NCI-H146 treated with DMSO at 0.1 percent for 48 hours (cell line): ENCODE measurements around the gene TRAF3IP3.

Experiments used
- DNase-seq: peaks from one replicate; lab custom pipeline; 2025; ENCODE audit not compliant: unreplicated experiment; lab: John Stamatoyannopoulos, UW

Gene TRAF3IP3

DNA sequence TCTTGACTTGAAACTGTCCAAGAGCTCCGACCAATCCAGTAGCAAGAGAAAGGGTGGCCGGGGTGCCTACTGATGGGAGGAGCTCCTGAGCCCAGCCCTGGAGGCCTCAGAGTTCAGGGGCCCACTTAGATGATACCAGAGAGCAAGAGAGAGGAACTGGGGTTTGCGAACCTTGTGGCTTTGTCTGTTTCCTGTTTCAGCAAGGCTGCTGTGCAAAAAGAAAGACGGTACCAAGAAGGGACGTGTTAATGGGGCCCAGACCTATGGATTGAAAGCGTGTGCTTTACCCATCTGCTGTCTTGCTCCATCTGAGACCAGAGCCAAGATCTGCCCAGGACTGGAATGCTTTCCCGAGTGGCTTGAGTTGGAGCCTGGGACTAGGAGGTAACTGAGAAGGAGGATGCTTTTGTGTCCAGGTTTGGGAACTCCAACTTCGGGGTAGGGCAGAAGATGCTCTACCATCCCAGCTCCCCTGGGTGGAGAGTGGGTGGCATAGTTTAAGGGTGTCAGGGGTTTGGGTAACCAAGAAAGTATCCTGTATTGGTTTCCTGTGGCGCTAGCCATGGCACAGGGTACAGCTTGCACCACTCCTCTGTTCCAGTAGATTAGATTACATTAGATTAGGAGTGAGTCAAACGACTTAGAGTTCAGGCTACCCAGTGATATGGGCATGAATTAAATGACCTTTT is at the start of gene TRAF3IP3:
TSS of gene TRAF3IP3 (plus strand) at position 128 of the 689 bp plus-strand sequence. CDS start 3,987 bp downstream, outside the sequence.
- DNase-seq: no peak

- no peak for DNase-seq
Observed at GRCh38 chr1:209706622-209707021, 49.2 kb upstream of the TRAF3IP3 start.

DNA sequence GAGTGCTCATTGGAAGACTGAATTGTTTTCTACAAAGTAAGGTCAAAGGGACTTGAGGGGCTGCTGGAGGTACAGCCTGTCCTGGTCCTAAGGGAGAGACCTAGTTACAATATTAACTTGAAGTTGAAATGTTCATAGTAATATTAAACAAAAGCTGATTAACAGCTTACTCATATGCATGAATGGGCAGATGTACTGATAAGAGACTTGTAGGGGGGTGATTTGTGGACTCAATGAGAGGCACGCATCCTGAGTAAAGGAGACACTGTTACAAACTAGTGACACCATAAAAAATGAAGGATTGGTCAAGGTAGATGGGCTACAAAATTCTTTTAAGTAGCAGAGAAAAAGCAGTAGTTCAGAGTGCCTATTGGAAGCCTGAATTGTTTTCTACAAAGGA is 48.5 kb upstream of the TRAF3IP3 start:
- DNase-seq: no peak

GRCh38 chr1:209708297-209708696 is 47.6 kb upstream of the TRAF3IP3 start:
- no peak for DNase-seq

DNA sequence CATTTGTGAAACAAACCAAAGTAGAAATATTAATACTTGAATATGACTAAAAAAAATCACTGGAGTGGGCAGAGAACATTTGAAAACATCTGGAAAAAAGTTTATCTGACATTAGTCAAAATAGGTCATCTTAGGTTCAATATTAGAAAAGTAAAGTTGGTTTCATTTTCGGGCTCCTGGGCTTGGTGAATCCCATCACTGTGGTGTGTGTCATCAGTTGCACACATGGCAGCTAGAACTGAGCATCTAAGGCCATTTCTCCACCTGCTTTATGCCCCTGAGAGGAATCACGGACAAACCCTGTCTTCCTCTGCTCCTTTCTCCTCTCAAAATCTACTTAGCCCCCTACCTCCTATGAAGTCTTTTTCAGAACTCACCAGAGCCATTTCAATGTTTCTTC is 45.8 kb upstream of the TRAF3IP3 start:
- no peak for DNase-seq

DNA sequence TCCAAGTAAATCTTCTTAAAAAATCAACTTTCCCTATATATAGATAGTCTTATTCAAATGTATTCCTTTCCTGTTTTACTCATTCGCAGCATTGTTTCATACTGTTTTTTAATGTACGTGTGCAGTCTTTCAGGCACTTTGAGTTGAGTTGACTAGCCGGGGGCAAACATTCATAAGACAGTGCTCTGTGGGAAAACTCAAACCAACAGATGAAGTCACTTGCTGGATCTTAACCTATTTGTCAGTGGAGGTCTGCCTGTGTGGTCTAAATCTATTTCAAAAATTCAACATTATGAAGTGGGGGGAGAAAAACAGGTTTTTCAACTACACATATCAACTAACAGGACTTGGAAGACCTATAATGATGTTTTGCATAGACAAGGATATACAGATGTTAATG is 45.0 kb upstream of the TRAF3IP3 start:
- no peak for DNase-seq

GRCh38 chr1:209714338-209714737 is 41.5 kb upstream of the TRAF3IP3 start:
- no peak for DNase-seq

GRCh38 chr1:209715314-209715713 is 40.5 kb upstream of the TRAF3IP3 start:
- DNase-seq: no peak

GRCh38 chr1:209717818-209718217 is 38.0 kb upstream of the TRAF3IP3 start:
- DNase-seq: no peak

DNA sequence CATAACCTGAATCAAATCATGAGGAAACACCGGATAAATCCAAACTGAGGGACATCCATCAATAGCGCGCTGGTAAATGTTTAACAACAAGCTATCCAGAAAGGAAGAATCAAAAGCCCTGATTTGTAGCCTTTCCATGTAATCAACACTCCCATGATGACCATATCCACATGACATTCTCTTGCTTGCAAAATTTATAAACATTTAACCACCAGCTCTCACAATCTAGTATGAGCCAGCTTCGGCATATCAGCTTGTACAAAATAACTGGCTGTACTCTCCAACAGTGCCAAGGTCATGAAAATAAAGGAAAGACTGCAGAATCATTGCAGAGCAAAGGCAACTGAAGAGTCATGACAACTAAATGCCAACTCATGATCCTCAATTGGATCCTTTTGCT is 35.5 kb upstream of the TRAF3IP3 start:
- no peak for DNase-seq

- no peak for DNase-seq
Observed at GRCh38 chr1:209720826-209721225, 35.0 kb upstream of the TRAF3IP3 start.

DNA sequence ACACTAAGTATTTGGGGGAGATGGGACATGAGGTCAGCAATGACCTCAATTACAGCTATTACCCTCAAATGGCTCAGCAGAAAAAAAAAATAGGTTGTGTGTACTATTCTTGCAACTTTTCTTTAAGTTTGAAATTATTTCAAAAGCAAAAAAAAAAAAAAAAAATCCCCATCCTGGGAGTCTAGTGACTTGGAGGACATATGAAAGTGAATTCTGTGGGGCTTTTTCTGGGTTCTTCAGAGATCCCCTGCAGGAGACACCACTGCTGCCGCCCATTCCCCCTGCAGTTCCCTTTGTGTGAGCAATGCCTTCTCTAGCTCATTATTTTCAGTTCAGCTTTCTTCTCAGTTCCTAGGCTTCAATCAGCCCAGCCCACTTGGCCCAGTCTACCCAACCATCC is 34.5 kb upstream of the TRAF3IP3 start:
- no peak for DNase-seq

- no peak for DNase-seq
Observed at GRCh38 chr1:209723265-209723664, 32.6 kb upstream of the TRAF3IP3 start.

- no peak for DNase-seq
Observed at GRCh38 chr1:209723756-209724693, 31.8 kb upstream of the TRAF3IP3 start.

DNA sequence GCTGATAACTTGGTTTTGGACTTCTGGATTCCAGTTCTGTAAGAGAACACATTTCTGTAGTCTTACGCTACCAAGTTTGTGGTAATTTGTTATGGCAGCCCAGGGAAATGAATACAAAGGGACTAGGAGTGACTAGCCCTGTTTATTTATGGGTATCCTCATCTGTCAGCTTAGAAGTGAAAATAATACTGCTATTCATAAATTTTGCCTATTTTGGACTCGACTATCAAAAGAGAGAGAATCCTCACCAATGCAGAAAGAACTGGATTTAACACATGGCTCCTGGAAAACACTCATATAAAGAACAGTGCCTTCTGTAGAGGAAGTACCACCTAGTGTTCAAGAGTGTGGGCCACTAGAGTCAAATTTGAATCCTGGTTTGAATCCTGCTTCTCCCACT is 28.6 kb upstream of the TRAF3IP3 start:
- no peak for DNase-seq

DNA sequence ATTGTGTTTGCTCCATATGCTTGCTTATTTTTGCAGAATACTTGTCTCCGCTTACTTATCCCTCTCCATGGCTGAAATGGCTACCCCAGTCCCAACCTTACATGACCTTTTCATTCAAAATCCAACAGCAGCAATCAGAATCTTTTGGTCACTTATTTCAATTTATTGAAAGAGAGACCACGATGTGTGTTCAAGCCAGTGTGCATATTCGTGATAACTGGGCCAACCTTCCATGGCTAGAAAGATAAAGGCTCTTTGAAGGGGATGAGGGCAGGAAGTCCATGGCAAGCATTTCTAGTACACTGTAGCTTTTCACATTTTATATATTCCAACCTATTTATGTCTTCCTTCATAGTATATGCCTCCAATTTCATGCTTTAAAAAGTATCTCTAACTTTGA is 28.1 kb upstream of the TRAF3IP3 start:
- no peak for DNase-seq

GRCh38 chr1:209728466-209728865 is 27.4 kb upstream of the TRAF3IP3 start:
- no peak for DNase-seq

GRCh38 chr1:209729436-209729835 is 26.4 kb upstream of the TRAF3IP3 start:
- no peak for DNase-seq

- DNase-seq: no peak
Observed at GRCh38 chr1:209732725-209733124, 23.1 kb upstream of the TRAF3IP3 start.

DNA sequence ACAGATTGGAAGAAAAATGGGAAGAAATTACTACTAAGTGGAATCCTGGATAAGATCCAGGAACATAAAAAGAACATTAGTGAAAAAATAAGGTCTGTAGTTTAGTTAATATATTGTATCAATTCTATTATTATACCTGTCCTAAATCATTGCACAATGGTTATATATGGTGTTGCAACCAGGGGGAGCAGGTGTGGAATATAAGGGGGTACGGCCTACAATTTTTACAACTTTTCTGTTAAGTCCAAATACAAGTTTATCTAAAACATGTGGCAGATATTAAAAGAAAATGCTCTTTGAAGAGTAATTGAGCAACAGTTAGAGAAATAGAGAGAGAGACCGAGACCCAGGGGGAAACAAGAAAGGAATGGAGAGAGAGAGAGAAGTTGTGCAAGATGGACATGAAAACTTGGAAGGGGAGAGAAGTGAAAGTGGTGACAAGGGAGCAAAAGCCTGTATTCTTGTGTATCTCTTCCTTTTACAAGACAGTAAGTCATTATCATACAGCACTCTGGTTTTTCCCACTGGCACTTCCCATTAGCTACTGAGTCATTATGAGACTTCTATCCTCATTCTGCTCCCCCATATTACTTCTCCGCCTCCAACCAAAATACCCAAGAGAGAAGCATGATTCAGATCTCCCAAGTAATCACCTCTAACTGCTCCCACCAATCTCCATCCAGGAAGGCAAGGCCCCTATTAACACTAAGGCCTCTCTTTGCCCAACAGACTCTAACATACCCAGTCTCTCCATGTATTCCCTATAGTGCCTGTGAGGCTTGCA is 22.3 kb upstream of the TRAF3IP3 start:
- no peak for DNase-seq

DNA sequence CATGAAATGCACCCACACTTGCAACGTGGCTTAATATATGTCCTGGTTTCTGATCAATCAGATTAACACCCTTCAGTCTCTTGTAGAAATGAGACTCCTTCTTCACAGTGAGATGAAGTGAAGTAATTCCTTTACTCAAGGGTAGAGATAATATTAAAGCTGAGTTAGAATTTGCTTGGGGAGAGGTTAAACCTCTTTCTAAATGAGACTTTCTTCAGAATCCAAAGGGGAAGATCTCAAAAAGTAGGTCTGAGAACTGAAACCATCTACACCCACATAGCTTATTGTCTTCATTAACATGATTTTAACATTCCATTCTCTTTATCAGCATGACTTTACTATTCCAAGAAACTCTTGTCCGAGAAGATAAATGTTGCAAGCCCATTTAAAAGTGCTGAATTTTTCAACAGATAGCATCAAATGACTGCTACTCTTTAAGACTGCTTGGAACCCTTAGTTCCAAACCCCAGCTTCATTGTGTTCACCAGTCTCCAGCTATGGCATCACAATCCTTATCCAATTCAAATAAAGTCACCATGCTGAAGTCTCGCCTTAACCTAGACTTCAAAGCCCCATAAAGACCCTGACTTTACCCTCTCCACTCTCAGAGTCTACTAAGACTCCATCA is 19.2 kb upstream of the TRAF3IP3 start:
- DNase-seq: no peak
